GM19452 (cell line): ENCODE results near the gene EXOSC5.
"Not testable (repeated sequence)": the region's sequence is repeated elsewhere in the genome, so short reads cannot be mapped to it uniquely, and the experiment has no call there.

Source experiments
- ATAC-seq: cut with Tn5 transposase; IDR thresholded peaks from one replicate; pipeline ENCODE4 v1.9.1; 2021; ENCODE audit not compliant: unreplicated experiment

The EXOSC5 gene

GRCh38 chr19:41371541-41371940 lies 25.6 kb downstream of the EXOSC5 start:
- no peak for ATAC-seq

GRCh38 chr19:41371119-41371518 lies 26.0 kb downstream of the EXOSC5 start:
- ATAC-seq: not testable (repeated sequence)

GRCh38 chr19:41369769-41370168 lies 27.4 kb downstream of the EXOSC5 start:
- ATAC-seq: no peak

GRCh38 chr19:41367848-41368301 lies 29.3 kb downstream of the EXOSC5 start:
- no peak for ATAC-seq

- no peak for ATAC-seq
Measured at GRCh38 chr19:41366089-41366488, 31.1 kb downstream of the EXOSC5 start.

- no peak for ATAC-seq
Measured at GRCh38 chr19:41364524-41365391, 32.4 kb downstream of the EXOSC5 start.

GRCh38 chr19:41363753-41364523 lies 33.2 kb downstream of the EXOSC5 start, which contains the start of gene B9D2:
B9D2 (minus strand) TSS chr19:41364149; CDS start chr19:41363519, 630 bp downstream.
- peak; percentile 80 for ATAC-seq

GRCh38 chr19:41363371-41363752 lies 33.8 kb downstream of the EXOSC5 start:
- no peak for ATAC-seq

GRCh38 chr19:41362143-41362847 lies 34.9 kb downstream of the EXOSC5 start:
- ATAC-seq: no peak

GRCh38 chr19:41359741-41360140 lies 37.4 kb downstream of the EXOSC5 start:
- no peak for ATAC-seq

- ATAC-seq: no peak
Measured at GRCh38 chr19:41357746-41358145, 39.4 kb downstream of the EXOSC5 start.

GRCh38 chr19:41356984-41357739 lies 40.0 kb downstream of the EXOSC5 start:
- ATAC-seq: no peak

- ATAC-seq: no peak
Measured at GRCh38 chr19:41355802-41356201, 41.4 kb downstream of the EXOSC5 start.

GRCh38 chr19:41355035-41355434 lies 42.1 kb downstream of the EXOSC5 start:
- ATAC-seq: no peak

GRCh38 chr19:41354343-41354953 lies 42.7 kb downstream of the EXOSC5 start:
- no peak for ATAC-seq

- ATAC-seq: peak; percentile 40
Measured at GRCh38 chr19:41353466-41354342, 43.5 kb downstream of the EXOSC5 start, which contains the start of gene TGFB1. TGFB1 (minus strand) TSS chr19:41353922; CDS start chr19:41353044, 878 bp downstream.

GRCh38 chr19:41352609-41353465 lies 44.3 kb downstream of the EXOSC5 start:
- ATAC-seq: no peak

GRCh38 chr19:41352279-41352608 lies 44.9 kb downstream of the EXOSC5 start:
- no peak for ATAC-seq
